ENCODE data around the gene FCHSD2. TPM values are rescaled to one million over a fixed set of nuclear protein-coding genes. Genes with fewer than 3 reads are reported as not detected.

Gene FCHSD2
- total RNA-seq, 4 donors from 2014 or later, result 15.4 to 37.8 (median 31.9) TPM

DNA sequence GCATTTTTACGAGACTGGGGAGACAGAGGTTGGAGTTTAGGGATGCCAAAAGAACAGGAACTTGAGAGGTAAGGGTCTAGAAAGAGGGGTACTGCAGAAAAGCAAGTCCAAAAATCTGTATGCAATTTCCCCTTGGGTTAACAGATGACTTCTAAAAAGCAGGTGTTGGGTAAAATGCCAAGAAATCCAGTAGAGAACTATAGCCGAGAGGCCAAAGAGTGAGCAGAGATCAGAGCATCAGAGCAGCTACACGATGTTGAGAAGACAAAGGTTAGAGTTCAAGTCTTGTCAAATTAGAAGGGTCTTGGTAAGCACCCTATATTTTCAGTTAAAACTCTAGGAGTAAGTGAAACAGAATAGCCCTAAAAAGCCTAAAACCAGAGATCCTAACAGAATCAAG lies 145.2 kb downstream of the FCHSD2 start:
- DNase-seq (ENCODE audit: low spot score), result no peak
- TF ChIP-seq CTCF (IDR thresholded peaks at IDR 0.05), result no peak
- ATAC-seq (ENCODE audit: low FRiP score), result no peak

- ATAC-seq (ENCODE audit: low FRiP score) (no peak), DNase-seq (ENCODE audit: low spot score) (no peak)
- TF ChIP-seq CTCF (IDR thresholded peaks at IDR 0.05), result no peak
Observed at GRCh38 chr11:72989727-72990126, 152.4 kb downstream of the FCHSD2 start.

GRCh38 chr11:72988821-72989220 lies 153.3 kb downstream of the FCHSD2 start:
- no peak for TF ChIP-seq CTCF (IDR thresholded peaks at IDR 0.05)
- no peak for DNase-seq (ENCODE audit: low spot score)
- ATAC-seq (ENCODE audit: low FRiP score), result no peak

GRCh38 chr11:72985645-72986044 lies 156.5 kb downstream of the FCHSD2 start:
- no peak for DNase-seq (ENCODE audit: low spot score)
- no peak for TF ChIP-seq CTCF (IDR thresholded peaks at IDR 0.05)
- no peak for ATAC-seq (ENCODE audit: low FRiP score)

DNA sequence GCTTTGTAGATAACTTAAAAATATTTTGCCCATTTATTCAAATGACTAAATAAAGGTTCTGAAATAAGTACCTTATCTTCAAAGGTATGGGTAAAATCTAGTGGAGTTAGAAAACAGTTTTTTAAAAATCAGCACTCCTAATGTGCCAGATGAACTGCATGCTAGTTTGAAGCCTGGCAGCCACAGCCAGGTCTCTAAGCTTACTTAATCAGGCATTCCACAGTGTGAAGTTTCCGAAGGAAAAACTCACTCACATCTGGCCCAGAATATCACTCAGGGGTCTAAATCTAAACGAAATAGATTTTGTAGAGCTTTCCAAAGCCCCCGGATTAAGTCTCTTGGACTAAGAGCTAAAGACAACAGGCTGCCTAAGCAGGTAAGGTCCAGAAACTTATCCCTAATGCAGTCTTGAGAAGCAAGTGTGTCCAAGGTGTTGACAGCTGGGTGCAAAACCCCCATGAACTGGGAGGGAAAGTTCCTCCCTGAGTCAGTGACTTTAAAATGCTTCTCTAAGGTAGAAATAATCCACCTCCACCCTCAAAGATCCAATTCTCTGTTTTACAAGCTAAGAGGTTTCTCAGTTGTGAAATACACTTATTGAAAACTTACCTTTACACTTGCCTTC lies 157.6 kb downstream of the FCHSD2 start:
- no peak for TF ChIP-seq CTCF (IDR thresholded peaks at IDR 0.05)
- ATAC-seq (ENCODE audit: low FRiP score), result peak; percentile 62
- no peak for DNase-seq (ENCODE audit: low spot score)

- no peak for TF ChIP-seq CTCF (IDR thresholded peaks at IDR 0.05)
- ATAC-seq (ENCODE audit: low FRiP score) (no peak), DNase-seq (ENCODE audit: low spot score) (no peak)
Observed at GRCh38 chr11:72983560-72983959, 158.6 kb downstream of the FCHSD2 start.

- ATAC-seq (ENCODE audit: low FRiP score) (no peak), DNase-seq (ENCODE audit: low spot score) (no peak)
- TF ChIP-seq CTCF (IDR thresholded peaks at IDR 0.05), result no peak
Observed at GRCh38 chr11:72981971-72982685, 160.0 kb downstream of the FCHSD2 start.

All from omental fat pad (tissue), 4 donors.